GM12878 (cell line): ENCODE data around the gene AVP. TPM values are rescaled to one million over a fixed set of nuclear protein-coding genes. Genes with fewer than 3 reads are reported as not detected.

Source experiments
- ATAC-seq: fragments of 200-7000 bp; cut with Tn5 transposase; 3 replicates; pipeline ENCODE4 v1.9.1; 2020; ENCODE audit warnings: mild to moderate bottlenecking, moderate library complexity
- BruUV-seq: library from RNA; stranded (reverse); fragments of 400-500 nt; replicated peaks from 2 replicates; lab custom pipeline; 2021; lab: Mats Ljungman, UMichigan
- CTCF ChIA-PET: fragments of 300-600 bp; sonication (Branson Sonifier 250); formaldehyde crosslinking; extraction: SDS; loops from one replicate; lab custom pipeline; 2021; ENCODE audit warnings: inconsistent platforms; lab: Yijun Ruan, JAX
- POLR2A ChIA-PET: fragments of 350-600 bp; formaldehyde crosslinking; extraction: SDS; loops from one replicate; lab custom pipeline; 2021; ENCODE audit warnings: inconsistent platforms; lab: Charles Lee
- RAD21 ChIA-PET: fragments of 300-600 bp; sonication (Branson Sonifier 250); formaldehyde crosslinking; loops from one replicate; lab custom pipeline; 2023; ENCODE audit warnings: antibody characterized with exemption; ENCODE audit not compliant: unreplicated experiment; lab: Charles Lee
- SMC1A ChIA-PET: fragments of 300-600 bp; sonication (Branson Sonifier 250); formaldehyde crosslinking; loops from one replicate; lab custom pipeline; 2023; ENCODE audit not compliant: unreplicated experiment, uncharacterized antibody; lab: Charles Lee
- DNase-seq: peaks from one replicate; pipeline ENCODE4 v3.0.0-alpha.2; 2011; ENCODE audit warnings: low read depth, low spot score
- FAIRE-seq: peaks from 3 replicates; lab custom pipeline; 2011; peaks lifted over from hg19 to GRCh38; lab: Jason Lieb, UNC
- H2AFZ ChIP-seq: 2 replicates; pipeline ENCODE4 v1.6.0; 2011; ENCODE audit warnings: low read depth, low read length, control low read depth; ENCODE audit not compliant: control insufficient read depth
- H3K27ac ChIP-seq: 2 replicates; pipeline ENCODE4 v1.5.1; 2011; ENCODE audit warnings: control low read depth; ENCODE audit not compliant: control insufficient read depth, insufficient read depth
- H3K27me3 ChIP-seq, 2 experiments: replicated peaks in 1 of 2; 2 replicates each; pipeline versions ENCODE4 v1.6.0 to v1.6.1; 2011; ENCODE audit warnings: low read length in 1 of 2; ENCODE audit not compliant: control insufficient read depth in 2 of 2, insufficient read depth in 2 of 2
- H3K36me3 ChIP-seq, 2 experiments: 2 replicates each; pipeline ENCODE4 v1.5.1; 2011; ENCODE audit warnings: low read length in 1 of 2; ENCODE audit not compliant: control insufficient read depth in 2 of 2, insufficient read depth in 2 of 2
- H3K4me1 ChIP-seq: 2 replicates; pipeline ENCODE4 v1.6.1; 2011; ENCODE audit warnings: mild to moderate bottlenecking, low read length, moderate library complexity, mixed read lengths; ENCODE audit not compliant: control insufficient read depth, insufficient read depth
- H3K4me2 ChIP-seq: 2 replicates; pipeline ENCODE4 v1.6.0; 2011; ENCODE audit warnings: control low read depth; ENCODE audit not compliant: control insufficient read depth, insufficient read depth
- H3K4me3 ChIP-seq: fragments of 200-600 bp; sonication (generic); 2 replicates; pipeline ENCODE4 v1.5.1; 2016
- H3K79me2 ChIP-seq: 2 replicates; pipeline ENCODE4 v1.6.0; 2011; ENCODE audit warnings: low read length; ENCODE audit not compliant: control insufficient read depth, insufficient read depth
- H3K9ac ChIP-seq: 2 replicates; pipeline ENCODE4 v1.8.0; 2011; ENCODE audit warnings: low read length, control low read depth, mixed read lengths; ENCODE audit not compliant: control insufficient read depth, insufficient read depth
- H3K9me3 ChIP-seq: replicated peaks from 3 replicates; pipeline ENCODE4 v1.5.1; 2011; ENCODE audit warnings: mild to moderate bottlenecking, low read length; ENCODE audit not compliant: control insufficient read depth, insufficient read depth
- H4K20me1 ChIP-seq: 2 replicates; pipeline ENCODE4 v1.6.0; 2011; ENCODE audit not compliant: control insufficient read depth, insufficient read depth
- LARP7 ChIP-seq: fragments of 450-650 bp; IDR thresholded peaks from 2 replicates; pipeline ENCODE4 v1.6.1; 2017; ENCODE audit warnings: mild to moderate bottlenecking
- NR2C1 ChIP-seq: fragments of 450-650 bp; IDR thresholded peaks from 2 replicates; pipeline ENCODE4 v1.6.1; 2017; ENCODE audit warnings: antibody characterized with exemption, mild to moderate bottlenecking, moderate library complexity
- POLR2AphosphoS2 ChIP-seq: IDR thresholded peaks from 2 replicates; pipeline ENCODE4 v1.6.1; 2011; ENCODE audit warnings: low read depth, mild to moderate bottlenecking, low read length, improper control_type of control experiment, moderate library complexity
- POLR2AphosphoS5 ChIP-seq: IDR thresholded peaks from 2 replicates; pipeline ENCODE4 v1.6.1; 2011; ENCODE audit warnings: mild to moderate bottlenecking, low read length, inconsistent platforms
- SMAD5 ChIP-seq: IDR thresholded peaks from 2 replicates; pipeline ENCODE4 v1.6.1; 2016; ENCODE audit warnings: antibody characterized with exemption, low read depth
- SREBF2 ChIP-seq: IDR thresholded peaks from 2 replicates; pipeline ENCODE4 v1.6.1; 2012; ENCODE audit warnings: mild to moderate bottlenecking, low read length
- TCF12 ChIP-seq: IDR thresholded peaks from 2 replicates; pipeline ENCODE4 v1.6.1; 2011; ENCODE audit warnings: low read depth, mild to moderate bottlenecking, low read length
- ZZZ3 ChIP-seq: IDR thresholded peaks from 2 replicates; pipeline ENCODE4 v1.6.1; 2011; ENCODE audit warnings: low read depth; ENCODE audit not compliant: control insufficient read depth, insufficient read length
- WGBS: methylation state at CpG from one replicate; pipeline ENCODE4 v1.1.6; 2016; ENCODE audit warnings: low lambda C conversion rate; ENCODE audit not compliant: insufficient replicate concordance, insufficient coverage; ENCODE audit errors: missing lambda C conversion rate; 5-methylcytosine and 5-hydroxymethylcytosine counted together
- in situ Hi-C: fragments of 300-500 bp; cut with MboI; formaldehyde crosslinking; loops from 9 replicates; pipeline ENCODE4 v1.14.3; 2018; ENCODE audit warnings: mixed read lengths
- intact Hi-C: fragments of 100-400 bp; cut with micrococcal nuclease; formaldehyde crosslinking; loops from one replicate; pipeline ENCODE4 v1.14.2; 2022; ENCODE audit not compliant: unreplicated experiment
- polyA plus RNA-seq, 11 experiments: library from polyadenylated mRNA; depleted of rRNA in 4 of 11; unstranded in 6 of 11; stranded (reverse) in 5 of 11; fragments of >200 nt; fragmentation: Nextera tagmentation in 4 of 11; fragmentation: Illumina TruSeq in 1 of 11; extraction: Ambion mirVana in 4 of 11; extraction: Trizol in 1 of 11; gene quantifications; 1 replicate in 1 of 11; 2 replicates in 10 of 11; pipeline versions ENCODE4 v1.2.1 to v1.2.3, GENCODE V29; 2011 to 2016; ENCODE audit warnings: inconsistent platforms in 2 of 11, missing spikeins in 2 of 11, low read depth in 1 of 11
- total RNA-seq, 4 experiments: library from RNA; depleted of rRNA in 3 of 4; stranded (reverse); fragments of >200 nt in 3 of 4; fragmentation: Illumina TruSeq in 1 of 4; extraction: Trizol in 1 of 4; gene quantifications; 2 replicates each; pipeline versions ENCODE4 v1.2.1 to v1.2.3, GENCODE V29; 2013 to 2021
- TF ChIP-seq, protein P1 (sequence below): fragments of 150-350 bp; IDR thresholded peaks from 2 replicates; pipeline ENCODE4 v1.6.1; 2016; ENCODE audit warnings: low read depth, low read length
- TF ChIP-seq, protein P2 (sequence below): IDR thresholded peaks from 2 replicates; pipeline ENCODE4 v1.6.1; 2011; ENCODE audit warnings: low read depth, low read length, improper control_type of control experiment, borderline replicate concordance
- TF ChIP-seq, protein P3 (sequence below): IDR thresholded peaks from 2 replicates; pipeline ENCODE4 v1.6.1; 2012; ENCODE audit warnings: low read length, inconsistent platforms
- TF ChIP-seq, protein P4 (sequence below): fragments of 450-650 bp; IDR thresholded peaks from 2 replicates; pipeline ENCODE4 v1.6.1; 2014; ENCODE audit warnings: mild to moderate bottlenecking

AVP gene
- total and polyA plus RNA-seq, 10 of the 15 experiments (the other 5 are each of a cell fraction or from before 2014, with no cell fraction given) = not detected

DNA sequence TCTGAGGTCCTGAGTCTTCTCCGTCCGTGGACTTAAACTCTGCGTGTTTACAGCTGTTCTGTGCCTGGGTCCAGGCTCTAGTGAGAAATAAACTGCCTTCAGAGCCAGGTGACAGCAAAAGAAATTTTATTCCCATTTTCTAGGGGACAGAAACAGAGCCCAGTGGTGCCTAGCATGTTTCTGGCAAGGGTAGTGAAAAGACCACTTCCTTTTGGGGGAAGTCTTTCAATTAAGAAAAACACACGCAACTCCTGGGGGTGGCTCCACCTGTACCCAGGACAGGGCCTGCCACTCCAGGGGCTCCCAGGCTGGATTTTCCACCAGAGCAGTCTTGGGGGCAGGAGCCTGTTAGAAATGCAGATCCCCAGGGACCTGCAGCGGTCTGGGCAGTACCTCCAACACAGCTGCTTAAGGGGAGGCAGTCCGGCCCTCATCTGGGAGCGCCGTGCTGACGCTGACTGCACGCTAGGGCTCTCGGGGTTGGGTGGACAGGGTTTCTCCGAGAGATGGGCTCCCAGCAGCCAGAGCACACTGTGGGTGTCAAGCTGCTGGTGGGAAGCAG is 23.0 kb upstream of the AVP start:
- no peak for TF ChIP-seq POLR2AphosphoS2
- no peak for TF ChIP-seq TCF12
- TF ChIP-seq SMAD5 = no peak
- TF ChIP-seq, protein P1, sequence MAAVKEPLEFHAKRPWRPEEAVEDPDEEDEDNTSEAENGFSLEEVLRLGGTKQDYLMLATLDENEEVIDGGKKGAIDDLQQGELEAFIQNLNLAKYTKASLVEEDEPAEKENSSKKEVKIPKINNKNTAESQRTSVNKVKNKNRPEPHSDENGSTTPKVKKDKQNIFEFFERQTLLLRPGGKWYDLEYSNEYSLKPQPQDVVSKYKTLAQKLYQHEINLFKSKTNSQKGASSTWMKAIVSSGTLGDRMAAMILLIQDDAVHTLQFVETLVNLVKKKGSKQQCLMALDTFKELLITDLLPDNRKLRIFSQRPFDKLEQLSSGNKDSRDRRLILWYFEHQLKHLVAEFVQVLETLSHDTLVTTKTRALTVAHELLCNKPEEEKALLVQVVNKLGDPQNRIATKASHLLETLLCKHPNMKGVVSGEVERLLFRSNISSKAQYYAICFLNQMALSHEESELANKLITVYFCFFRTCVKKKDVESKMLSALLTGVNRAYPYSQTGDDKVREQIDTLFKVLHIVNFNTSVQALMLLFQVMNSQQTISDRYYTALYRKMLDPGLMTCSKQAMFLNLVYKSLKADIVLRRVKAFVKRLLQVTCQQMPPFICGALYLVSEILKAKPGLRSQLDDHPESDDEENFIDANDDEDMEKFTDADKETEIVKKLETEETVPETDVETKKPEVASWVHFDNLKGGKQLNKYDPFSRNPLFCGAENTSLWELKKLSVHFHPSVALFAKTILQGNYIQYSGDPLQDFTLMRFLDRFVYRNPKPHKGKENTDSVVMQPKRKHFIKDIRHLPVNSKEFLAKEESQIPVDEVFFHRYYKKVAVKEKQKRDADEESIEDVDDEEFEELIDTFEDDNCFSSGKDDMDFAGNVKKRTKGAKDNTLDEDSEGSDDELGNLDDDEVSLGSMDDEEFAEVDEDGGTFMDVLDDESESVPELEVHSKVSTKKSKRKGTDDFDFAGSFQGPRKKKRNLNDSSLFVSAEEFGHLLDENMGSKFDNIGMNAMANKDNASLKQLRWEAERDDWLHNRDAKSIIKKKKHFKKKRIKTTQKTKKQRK = no peak
- TF ChIP-seq, protein P2, sequence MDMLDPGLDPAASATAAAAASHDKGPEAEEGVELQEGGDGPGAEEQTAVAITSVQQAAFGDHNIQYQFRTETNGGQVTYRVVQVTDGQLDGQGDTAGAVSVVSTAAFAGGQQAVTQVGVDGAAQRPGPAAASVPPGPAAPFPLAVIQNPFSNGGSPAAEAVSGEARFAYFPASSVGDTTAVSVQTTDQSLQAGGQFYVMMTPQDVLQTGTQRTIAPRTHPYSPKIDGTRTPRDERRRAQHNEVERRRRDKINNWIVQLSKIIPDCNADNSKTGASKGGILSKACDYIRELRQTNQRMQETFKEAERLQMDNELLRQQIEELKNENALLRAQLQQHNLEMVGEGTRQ = no peak
- TF ChIP-seq, protein P3, sequence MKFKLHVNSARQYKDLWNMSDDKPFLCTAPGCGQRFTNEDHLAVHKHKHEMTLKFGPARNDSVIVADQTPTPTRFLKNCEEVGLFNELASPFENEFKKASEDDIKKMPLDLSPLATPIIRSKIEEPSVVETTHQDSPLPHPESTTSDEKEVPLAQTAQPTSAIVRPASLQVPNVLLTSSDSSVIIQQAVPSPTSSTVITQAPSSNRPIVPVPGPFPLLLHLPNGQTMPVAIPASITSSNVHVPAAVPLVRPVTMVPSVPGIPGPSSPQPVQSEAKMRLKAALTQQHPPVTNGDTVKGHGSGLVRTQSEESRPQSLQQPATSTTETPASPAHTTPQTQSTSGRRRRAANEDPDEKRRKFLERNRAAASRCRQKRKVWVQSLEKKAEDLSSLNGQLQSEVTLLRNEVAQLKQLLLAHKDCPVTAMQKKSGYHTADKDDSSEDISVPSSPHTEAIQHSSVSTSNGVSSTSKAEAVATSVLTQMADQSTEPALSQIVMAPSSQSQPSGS = no peak
- no peak for TF ChIP-seq LARP7
- no peak for TF ChIP-seq ZZZ3
- TF ChIP-seq, protein P4, sequence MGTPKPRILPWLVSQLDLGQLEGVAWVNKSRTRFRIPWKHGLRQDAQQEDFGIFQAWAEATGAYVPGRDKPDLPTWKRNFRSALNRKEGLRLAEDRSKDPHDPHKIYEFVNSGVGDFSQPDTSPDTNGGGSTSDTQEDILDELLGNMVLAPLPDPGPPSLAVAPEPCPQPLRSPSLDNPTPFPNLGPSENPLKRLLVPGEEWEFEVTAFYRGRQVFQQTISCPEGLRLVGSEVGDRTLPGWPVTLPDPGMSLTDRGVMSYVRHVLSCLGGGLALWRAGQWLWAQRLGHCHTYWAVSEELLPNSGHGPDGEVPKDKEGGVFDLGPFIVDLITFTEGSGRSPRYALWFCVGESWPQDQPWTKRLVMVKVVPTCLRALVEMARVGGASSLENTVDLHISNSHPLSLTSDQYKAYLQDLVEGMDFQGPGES = no peak
- TF ChIP-seq NR2C1 = no peak
- no peak for TF ChIP-seq SREBF2
- no peak for TF ChIP-seq POLR2AphosphoS5
- in situ Hi-C loops = no loop called here
- no peak for DNase-seq
- Histone ChIP-seq H2AFZ (no peak overlapping the region), H4K20me1 (no peaks in the 10 kb centered on the region), H3K4me1 (no peaks in the 10 kb centered on the region), H3K27me3 (no peaks in the 10 kb centered on the region), H3K79me2 (no peaks in the 10 kb centered on the region), H3K27ac (no peak overlapping the region), H3K9me3 (no peaks in the 10 kb centered on the region), H3K9ac (no peak overlapping the region), H3K4me3 (no peak overlapping the region), H3K36me3 (no peaks in the 10 kb centered on the region; a peak in 1 of 4 replicates), H3K4me2 (no peak overlapping the region)
- ChIA-PET RAD21 (no interaction called here), CTCF (no interaction called here), SMC1A (no interaction called here), POLR2A (no interaction called here)
- 99% methylated on average over 12 of the region's 12 CpGs for WGBS
- no peak for FAIRE-seq
- intact Hi-C loops = no loop called here
- no TSS peak for BruUV-seq
- no peak for ATAC-seq
